Osteoblast (primary cell): ENCODE measurements around the gene MRPS27. TPM values are rescaled to one million over a fixed set of nuclear protein-coding genes. Genes with fewer than 3 reads are reported as not detected.

Source experiments
- DNase-seq: peaks from one replicate; pipeline ENCODE4 v3.0.0; 2011; ENCODE audit warnings: low spot score, mixed read lengths; ENCODE audit not compliant: insufficient read length; ENCODE audit errors: missing footprints
- H2AFZ ChIP-seq: 2 replicates; pipeline ENCODE4 v1.6.0; 2011; ENCODE audit warnings: mild to moderate bottlenecking, low read length
- H3K27ac ChIP-seq: 2 replicates; pipeline ENCODE4 v1.5.1; 2011; ENCODE audit warnings: mild to moderate bottlenecking, low read depth, low read length, moderate library complexity
- H3K27me3 ChIP-seq: 2 replicates; pipeline ENCODE4 v1.6.0; 2012; ENCODE audit warnings: mild to moderate bottlenecking, control low read depth, inconsistent platforms, low read length, moderate library complexity; ENCODE audit not compliant: insufficient read depth
- H3K36me3 ChIP-seq: 2 replicates; pipeline ENCODE4 v1.5.1; 2011; ENCODE audit warnings: mild to moderate bottlenecking, low read length, control low read depth, moderate library complexity; ENCODE audit not compliant: insufficient read depth
- H3K4me1 ChIP-seq: 2 replicates; pipeline ENCODE4 v1.5.1; 2011; ENCODE audit warnings: mild to moderate bottlenecking, low read length, control low read depth, moderate library complexity; ENCODE audit not compliant: insufficient read depth
- H3K4me2 ChIP-seq: 2 replicates; pipeline ENCODE4 v1.6.0; 2011; ENCODE audit warnings: mild to moderate bottlenecking, low read length; ENCODE audit not compliant: insufficient read depth
- H3K4me3 ChIP-seq: fragments of 200-600 bp; sonication (generic); 3 replicates; pipeline ENCODE4 v1.5.1; 2012; ENCODE audit warnings: mild to moderate bottlenecking, low read length, inconsistent platforms; ENCODE audit not compliant: insufficient read depth
- H3K79me2 ChIP-seq: 2 replicates; pipeline ENCODE4 v1.6.0; 2012; ENCODE audit warnings: mild to moderate bottlenecking, low read length, control low read depth, inconsistent platforms; ENCODE audit not compliant: insufficient read depth
- H3K9me3 ChIP-seq: 2 replicates; pipeline ENCODE4 v1.5.1; 2011; ENCODE audit warnings: low read depth, low read length, control low read depth
- H4K20me1 ChIP-seq: 2 replicates; pipeline ENCODE4 v1.6.0; 2012; ENCODE audit warnings: mild to moderate bottlenecking, low read length, control low read depth; ENCODE audit not compliant: insufficient read depth
- total RNA-seq: library from RNA; depleted of rRNA; stranded (reverse); fragments of >200 nt; gene quantifications from 2 replicates; pipeline ENCODE4 v1.2.3, GENCODE V29; 2012
- TF ChIP-seq, protein P1 (sequence below): IDR thresholded peaks from 2 replicates; pipeline ENCODE4 v1.5.1; 2011; ENCODE audit warnings: mild to moderate bottlenecking, low read depth, low read length, moderate library complexity; ENCODE audit errors: extremely low read depth

Gene MRPS27
- total RNA-seq, 1 donor = 106 TPM

DNA sequence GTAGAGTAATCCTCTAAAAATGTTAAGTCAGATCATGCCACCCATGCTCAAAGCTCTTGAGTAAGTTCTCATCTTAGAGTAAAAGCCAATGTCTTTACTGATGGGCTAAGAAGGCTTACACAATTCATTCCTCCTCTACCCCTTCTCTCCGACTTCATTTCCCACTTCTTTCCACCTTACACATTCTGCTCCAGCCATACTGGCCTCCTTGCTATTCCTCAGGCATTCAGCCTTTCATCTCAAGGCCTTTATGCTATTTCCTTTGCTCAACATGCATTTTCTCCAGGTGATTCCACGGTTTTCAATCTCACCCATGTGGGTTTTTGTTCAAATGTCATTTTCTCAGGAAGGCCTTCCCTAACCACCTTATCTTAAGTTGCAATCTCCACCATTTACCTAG is 107.9 kb downstream of the MRPS27 start:
- Histone ChIP-seq H3K4me2 (no peak overlapping the region), H3K4me1 (peaks cover 41% of the 10 kb centered on the region), H3K79me2 (no peaks in the 10 kb centered on the region), H3K27ac (peak overlapping the region; percentile 84), H2AFZ (no peak overlapping the region), H3K36me3 (peaks cover 14% of the 10 kb centered on the region), H3K9me3 (no peaks in the 10 kb centered on the region), H4K20me1 (no peaks in the 10 kb centered on the region), H3K27me3 (no peaks in the 10 kb centered on the region), H3K4me3 (no peak overlapping the region)
- TF ChIP-seq, protein P1, sequence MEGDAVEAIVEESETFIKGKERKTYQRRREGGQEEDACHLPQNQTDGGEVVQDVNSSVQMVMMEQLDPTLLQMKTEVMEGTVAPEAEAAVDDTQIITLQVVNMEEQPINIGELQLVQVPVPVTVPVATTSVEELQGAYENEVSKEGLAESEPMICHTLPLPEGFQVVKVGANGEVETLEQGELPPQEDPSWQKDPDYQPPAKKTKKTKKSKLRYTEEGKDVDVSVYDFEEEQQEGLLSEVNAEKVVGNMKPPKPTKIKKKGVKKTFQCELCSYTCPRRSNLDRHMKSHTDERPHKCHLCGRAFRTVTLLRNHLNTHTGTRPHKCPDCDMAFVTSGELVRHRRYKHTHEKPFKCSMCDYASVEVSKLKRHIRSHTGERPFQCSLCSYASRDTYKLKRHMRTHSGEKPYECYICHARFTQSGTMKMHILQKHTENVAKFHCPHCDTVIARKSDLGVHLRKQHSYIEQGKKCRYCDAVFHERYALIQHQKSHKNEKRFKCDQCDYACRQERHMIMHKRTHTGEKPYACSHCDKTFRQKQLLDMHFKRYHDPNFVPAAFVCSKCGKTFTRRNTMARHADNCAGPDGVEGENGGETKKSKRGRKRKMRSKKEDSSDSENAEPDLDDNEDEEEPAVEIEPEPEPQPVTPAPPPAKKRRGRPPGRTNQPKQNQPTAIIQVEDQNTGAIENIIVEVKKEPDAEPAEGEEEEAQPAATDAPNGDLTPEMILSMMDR = no peak
- no peak for DNase-seq

DNA sequence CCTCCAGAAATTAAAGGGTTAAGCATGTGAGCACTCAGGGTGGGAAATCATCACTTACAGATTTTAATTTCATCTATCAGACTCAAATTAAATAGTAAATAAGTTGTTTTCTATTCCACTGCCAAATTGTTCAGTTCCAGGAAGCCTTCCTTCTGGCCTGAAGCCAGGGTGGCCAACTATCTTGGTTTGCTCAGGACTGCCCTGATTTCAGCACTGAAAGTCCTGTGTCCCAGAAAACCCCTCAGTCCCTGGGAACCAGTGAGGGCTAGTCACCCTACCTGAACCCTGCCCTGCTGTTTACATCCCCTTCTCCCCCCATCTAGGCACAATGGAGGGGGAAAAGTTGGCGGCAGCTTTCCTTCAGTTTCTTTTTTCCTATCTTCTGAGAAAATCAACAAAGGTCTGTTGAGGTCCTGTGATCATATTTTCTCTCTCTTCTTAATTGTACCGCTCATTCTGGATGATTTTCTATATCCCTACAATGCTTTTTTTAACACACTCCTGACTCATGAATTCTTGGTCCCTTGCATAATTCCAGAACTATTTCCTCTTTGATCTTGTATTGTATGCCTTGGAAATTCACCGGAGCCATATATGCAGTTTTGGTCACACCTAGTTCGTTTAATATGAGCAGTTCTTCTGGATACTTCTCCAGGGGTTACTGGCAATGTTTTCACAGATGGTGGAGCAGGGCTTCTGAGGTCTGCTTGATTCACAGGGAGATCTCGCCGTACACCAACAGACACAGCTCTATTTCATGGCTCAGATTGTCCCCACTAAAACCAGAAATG is 109.0 kb downstream of the MRPS27 start:
- peaks cover 41% of the 10 kb centered on the region for H3K4me1 ChIP-seq
- no peaks in the 10 kb centered on the region for H3K27me3 ChIP-seq
- TF ChIP-seq, protein P1 = no peak
- H3K27ac ChIP-seq = peak overlapping the region; percentile 84
- H3K79me2 ChIP-seq = no peaks in the 10 kb centered on the region
- no peak overlapping the region for H2AFZ ChIP-seq
- H3K9me3 ChIP-seq = no peaks in the 10 kb centered on the region
- DNase-seq = peak; percentile 82
- H3K4me2 ChIP-seq = peak overlapping the region; percentile 75
- H3K36me3 ChIP-seq = peaks cover 24% of the 10 kb centered on the region
- H4K20me1 ChIP-seq = no peaks in the 10 kb centered on the region
- H3K4me3 ChIP-seq = peak overlapping the region; percentile 49

DNA sequence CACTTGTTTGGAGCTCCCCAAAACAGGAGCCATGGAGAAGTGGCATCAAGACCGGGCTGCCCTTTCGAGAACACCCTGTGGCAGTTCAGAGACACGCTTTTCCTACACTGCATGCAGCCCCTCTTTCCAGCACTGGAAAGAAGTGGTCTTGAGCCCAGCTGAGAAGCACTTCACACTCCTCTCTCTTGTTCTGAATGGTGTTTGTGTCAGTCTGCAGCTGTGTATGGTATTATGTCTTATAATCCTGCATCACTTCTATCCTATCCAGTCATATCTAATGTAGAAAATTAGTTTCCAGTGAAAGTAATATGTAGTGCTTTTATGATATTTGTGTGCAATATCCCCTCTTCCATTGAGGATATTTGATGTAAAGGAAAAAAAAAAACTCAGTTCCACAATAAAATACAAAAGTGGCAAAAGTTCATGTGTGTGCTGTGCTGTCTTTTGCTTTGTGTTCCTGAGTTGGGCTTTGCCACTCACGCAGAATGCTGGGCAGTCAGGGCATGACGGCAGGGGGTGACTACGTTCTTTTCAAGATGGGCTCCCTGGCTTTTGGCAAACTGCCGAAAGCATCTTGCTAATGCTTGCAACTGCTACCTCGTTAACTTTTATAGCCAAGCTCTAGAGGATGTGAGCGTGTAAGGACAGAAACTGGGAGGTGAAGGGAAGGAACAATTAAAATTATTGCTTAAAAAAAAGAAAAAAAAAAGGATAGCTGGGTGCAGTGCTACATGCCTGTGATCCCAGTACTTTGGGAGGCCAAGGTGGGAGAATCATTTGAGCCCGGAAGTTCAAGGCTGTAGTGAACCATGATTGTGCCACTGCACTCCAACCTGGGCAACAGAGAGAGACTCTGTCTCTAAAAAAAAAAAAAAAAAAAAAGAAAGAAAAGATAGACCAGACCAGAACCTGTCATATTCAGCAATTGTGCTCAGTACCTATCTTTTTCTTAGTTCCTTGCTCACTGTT is 110.6 kb downstream of the MRPS27 start:
- no peak for DNase-seq
- Histone ChIP-seq H3K4me2 (no peak overlapping the region), H3K4me1 (peaks cover 51% of the 10 kb centered on the region), H3K79me2 (no peaks in the 10 kb centered on the region), H3K36me3 (peaks cover 41% of the 10 kb centered on the region), H3K27ac (peak overlapping the region; percentile 84), H3K9me3 (no peaks in the 10 kb centered on the region), H2AFZ (no peak overlapping the region), H3K27me3 (no peaks in the 10 kb centered on the region), H4K20me1 (no peaks in the 10 kb centered on the region), H3K4me3 (no peak overlapping the region)
- TF ChIP-seq, protein P1 = no peak
